ENCODE data around the gene HS3ST6. TPM values are rescaled to one million over a fixed set of nuclear protein-coding genes. Genes with fewer than 3 reads are reported as not detected.

HS3ST6 gene
- total and polyA plus RNA-seq, 12 donors = 0.03 TPM; not detected in 11

DNA sequence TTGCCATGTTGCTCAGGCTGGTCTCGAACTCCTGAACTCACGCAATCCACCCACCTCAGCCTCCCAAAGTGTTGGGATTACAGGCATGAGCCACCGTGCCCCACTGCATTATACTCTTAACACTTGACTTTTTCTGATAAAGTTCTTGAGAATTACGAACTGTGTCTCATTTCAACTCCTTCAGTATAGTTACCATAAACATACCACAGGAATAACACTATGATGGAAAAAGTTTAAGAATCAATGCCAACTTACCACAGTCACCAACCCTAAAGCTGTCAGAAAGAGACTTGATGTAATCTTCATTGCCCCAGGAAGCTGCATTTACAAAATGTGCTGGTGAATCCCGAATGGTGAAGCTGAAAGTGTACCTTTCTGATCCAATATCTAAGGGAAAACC, 56.5 kb downstream of the HS3ST6 start:
- Histone ChIP-seq H3K4me1 (peaks cover 0 to 3% (median 0%) of the 10 kb centered on the region in 9 donors), H3K36me3 (no peaks in the 10 kb centered on the region), H3K4me3 (no peak overlapping the region), H3K27ac (no peak overlapping the region), H3K27me3 (peaks cover 0 to 94% (median 50%) of the 10 kb centered on the region in 7 donors), H3K9me3 (no peaks in the 10 kb centered on the region)
- DNase-seq (no peak), ATAC-seq (no peak)
- TF ChIP-seq, protein P1, sequence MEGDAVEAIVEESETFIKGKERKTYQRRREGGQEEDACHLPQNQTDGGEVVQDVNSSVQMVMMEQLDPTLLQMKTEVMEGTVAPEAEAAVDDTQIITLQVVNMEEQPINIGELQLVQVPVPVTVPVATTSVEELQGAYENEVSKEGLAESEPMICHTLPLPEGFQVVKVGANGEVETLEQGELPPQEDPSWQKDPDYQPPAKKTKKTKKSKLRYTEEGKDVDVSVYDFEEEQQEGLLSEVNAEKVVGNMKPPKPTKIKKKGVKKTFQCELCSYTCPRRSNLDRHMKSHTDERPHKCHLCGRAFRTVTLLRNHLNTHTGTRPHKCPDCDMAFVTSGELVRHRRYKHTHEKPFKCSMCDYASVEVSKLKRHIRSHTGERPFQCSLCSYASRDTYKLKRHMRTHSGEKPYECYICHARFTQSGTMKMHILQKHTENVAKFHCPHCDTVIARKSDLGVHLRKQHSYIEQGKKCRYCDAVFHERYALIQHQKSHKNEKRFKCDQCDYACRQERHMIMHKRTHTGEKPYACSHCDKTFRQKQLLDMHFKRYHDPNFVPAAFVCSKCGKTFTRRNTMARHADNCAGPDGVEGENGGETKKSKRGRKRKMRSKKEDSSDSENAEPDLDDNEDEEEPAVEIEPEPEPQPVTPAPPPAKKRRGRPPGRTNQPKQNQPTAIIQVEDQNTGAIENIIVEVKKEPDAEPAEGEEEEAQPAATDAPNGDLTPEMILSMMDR (IDR thresholded peaks at IDR 0.05) = no peak
- intact Hi-C loops (cut with DNase I) = loop anchor here in 7 of 10 donors (2.0 to 5.0 kb wide), 2 partner anchors 66 to 67 kb away; no protein-coding TSS in a partner anchor
- 74 to 76% methylated on average over 5 of the region's 5 CpGs for WGBS, 2 donors

Other genes with a start within 250 kb of the HS3ST6 start
- gene JPT2, start 240.1 kb downstream of the HS3ST6 start, total RNA-seq = 10 to 100 TPM; 20.2 to 57.5 (median 32.2) TPM
- gene JPT2, start 240.1 kb downstream of the HS3ST6 start, polyA plus RNA-seq = 10 to 100 TPM; 10.0 to 38.1 TPM
- gene MAPK8IP3, start 212.2 kb downstream of the HS3ST6 start, total RNA-seq = 10 to 100 TPM; 61.3 to 96.0 (median 71.7) TPM
- 100 to 1,000 TPM in 1 of 2 donors, 10 to 100 TPM in 1; 31.2 to 126 TPM for gene MAPK8IP3, start 212.2 kb downstream of the HS3ST6 start, polyA plus RNA-seq
- 10 to 100 TPM; 21.8 to 41.1 (median 30.3) TPM for gene NME3, start 146.9 kb downstream of the HS3ST6 start, total RNA-seq
- 100 to 1,000 TPM in 1 of 2 donors, 10 to 100 TPM in 1; 47.7 to 176 TPM for gene NME3, start 146.9 kb downstream of the HS3ST6 start, polyA plus RNA-seq
- gene EME2, start 145.6 kb downstream of the HS3ST6 start, total RNA-seq = 10 to 100 TPM in 1 of 10 donors, 1 to 10 TPM in 9; 4.9 to 13.8 (median 7.3) TPM
- gene EME2, start 145.6 kb downstream of the HS3ST6 start, polyA plus RNA-seq = 10 to 100 TPM in 1 of 2 donors, 1 to 10 TPM in 1; 3.0 to 17.9 TPM
- 10 to 100 TPM; 57.8 to 94.9 (median 76.2) TPM for gene MRPS34, start 145.3 kb downstream of the HS3ST6 start, total RNA-seq
- 100 to 1,000 TPM in 1 of 2 donors, 10 to 100 TPM in 1; 84.7 to 141 TPM for gene MRPS34, start 145.3 kb downstream of the HS3ST6 start, polyA plus RNA-seq
- gene SPSB3, start 135.8 kb downstream of the HS3ST6 start, total RNA-seq = 10 to 100 TPM; 25.1 to 52.4 (median 27.1) TPM
- gene SPSB3, start 135.8 kb downstream of the HS3ST6 start, polyA plus RNA-seq = 10 to 100 TPM; 52.0 to 97.7 TPM
- gene NUBP2, start 135.5 kb downstream of the HS3ST6 start, total RNA-seq = 10 to 100 TPM; 24.1 to 35.3 (median 28.7) TPM
- 10 to 100 TPM; 40.5 to 74.1 TPM for gene NUBP2, start 135.5 kb downstream of the HS3ST6 start, polyA plus RNA-seq
- under 1 TPM in 4 of 10 donors, not detected in 6; 0.11 to 0.37 (median 0.13) TPM for gene IGFALS, start 124.7 kb downstream of the HS3ST6 start, total RNA-seq
- gene IGFALS, start 124.7 kb downstream of the HS3ST6 start, polyA plus RNA-seq = under 1 TPM; 0.04 to 0.59 TPM
- gene HAGH, start 91.6 kb downstream of the HS3ST6 start, total RNA-seq = 100 to 1,000 TPM; 115 to 179 (median 161) TPM
- 100 to 1,000 TPM; 146 to 172 TPM for gene HAGH, start 91.6 kb downstream of the HS3ST6 start, polyA plus RNA-seq
- gene FAHD1, start 91.2 kb downstream of the HS3ST6 start, total RNA-seq = 10 to 100 TPM; 16.2 to 47.6 (median 28.6) TPM
- 10 to 100 TPM; 31.8 to 32.3 TPM for gene FAHD1, start 91.2 kb downstream of the HS3ST6 start, polyA plus RNA-seq
- gene MEIOB, start 46.3 kb downstream of the HS3ST6 start, total RNA-seq = not detected
- gene MEIOB, start 46.3 kb downstream of the HS3ST6 start, polyA plus RNA-seq = not detected
- gene MSRB1, start 24.8 kb upstream of the HS3ST6 start, total RNA-seq = 10 to 100 TPM; 24.6 to 53.7 (median 34.3) TPM
- gene MSRB1, start 24.8 kb upstream of the HS3ST6 start, polyA plus RNA-seq = 10 to 100 TPM; 41.4 to 82.2 TPM
- 100 to 1,000 TPM; 173 to 282 (median 254) TPM for gene RPL3L, start 36.3 kb upstream of the HS3ST6 start, total RNA-seq
- 100 to 1,000 TPM; 124 to 164 TPM for gene RPL3L, start 36.3 kb upstream of the HS3ST6 start, polyA plus RNA-seq
- gene NDUFB10, start 41.1 kb upstream of the HS3ST6 start, total RNA-seq = 100 to 1,000 TPM; 375 to 755 (median 559) TPM
- 1,000 to 10,000 TPM in 1 of 2 donors, 100 to 1,000 TPM in 1; 824 to 1,046 TPM for gene NDUFB10, start 41.1 kb upstream of the HS3ST6 start, polyA plus RNA-seq
- 1,000 to 10,000 TPM in 3 of 10 donors, 100 to 1,000 TPM in 7; 691 to 1,555 (median 813) TPM for gene RPS2, start 46.4 kb upstream of the HS3ST6 start, total RNA-seq
- gene RPS2, start 46.4 kb upstream of the HS3ST6 start, polyA plus RNA-seq = 1,000 to 10,000 TPM; 1,955 to 3,593 TPM
- gene RNF151, start 48.4 kb upstream of the HS3ST6 start, total RNA-seq = not detected
- gene RNF151, start 48.4 kb upstream of the HS3ST6 start, polyA plus RNA-seq = not detected
- 10 to 100 TPM; 18.5 to 26.7 (median 21.9) TPM for gene TBL3, start 53.6 kb upstream of the HS3ST6 start, total RNA-seq
- 10 to 100 TPM; 57.4 to 71.1 TPM for gene TBL3, start 53.6 kb upstream of the HS3ST6 start, polyA plus RNA-seq
- not detected for gene NOXO1, start 63.1 kb upstream of the HS3ST6 start, total RNA-seq
- under 1 TPM; 0.09 to 0.29 TPM for gene NOXO1, start 63.1 kb upstream of the HS3ST6 start, polyA plus RNA-seq
- gene GFER, start 65.8 kb upstream of the HS3ST6 start, total RNA-seq = 10 to 100 TPM; 14.7 to 30.2 (median 24.5) TPM
- gene GFER, start 65.8 kb upstream of the HS3ST6 start, polyA plus RNA-seq = 10 to 100 TPM; 37.5 to 65.6 TPM
- under 1 TPM in 8 of 10 donors, not detected in 2; 0.15 to 0.62 (median 0.28) TPM for gene SYNGR3, start 71.6 kb upstream of the HS3ST6 start, total RNA-seq
- 1 to 10 TPM in 1 of 2 donors, under 1 TPM in 1; 0.51 to 2.5 TPM for gene SYNGR3, start 71.6 kb upstream of the HS3ST6 start, polyA plus RNA-seq
- 10 to 100 TPM in 9 of 10 donors, 1 to 10 TPM in 1; 9.5 to 24.7 (median 14.2) TPM for gene ZNF598, start 91.4 kb upstream of the HS3ST6 start, total RNA-seq
- gene ZNF598, start 91.4 kb upstream of the HS3ST6 start, polyA plus RNA-seq = 10 to 100 TPM; 12.6 to 25.3 TPM
- gene NPW, start 101.4 kb upstream of the HS3ST6 start, total RNA-seq = under 1 TPM in 1 of 10 donors, not detected in 9; 0.39 TPM
- gene NPW, start 101.4 kb upstream of the HS3ST6 start, polyA plus RNA-seq = under 1 TPM in 1 of 2 donors, not detected in 1; 0.54 TPM
- 100 to 1,000 TPM in 9 of 10 donors, 10 to 100 TPM in 1; 94.3 to 429 (median 146) TPM for gene NHERF2, start 108.5 kb upstream of the HS3ST6 start, total RNA-seq
- 100 to 1,000 TPM; 314 to 640 TPM for gene NHERF2, start 108.5 kb upstream of the HS3ST6 start, polyA plus RNA-seq
- gene NTHL1, start 129.4 kb upstream of the HS3ST6 start, total RNA-seq = 10 to 100 TPM in 8 of 10 donors, 1 to 10 TPM in 2; 9.8 to 24.9 (median 12.3) TPM
- gene NTHL1, start 129.4 kb upstream of the HS3ST6 start, polyA plus RNA-seq = 10 to 100 TPM; 16.1 to 51.9 TPM
- 10 to 100 TPM; 54.7 to 87.0 (median 71.5) TPM for gene TSC2, start 129.6 kb upstream of the HS3ST6 start, total RNA-seq
- gene TSC2, start 129.6 kb upstream of the HS3ST6 start, polyA plus RNA-seq = 10 to 100 TPM; 28.8 to 83.3 TPM
- 100 to 1,000 TPM in 6 of 10 donors, 10 to 100 TPM in 4; 79.3 to 122 (median 104) TPM for gene PKD1, start 217.5 kb upstream of the HS3ST6 start, total RNA-seq
- gene PKD1, start 217.5 kb upstream of the HS3ST6 start, polyA plus RNA-seq = 100 to 1,000 TPM in 1 of 2 donors, 10 to 100 TPM in 1; 76.7 to 114 TPM
- gene RAB26, start 230.2 kb upstream of the HS3ST6 start, total RNA-seq = 1 to 10 TPM in 8 of 10 donors, under 1 TPM in 2; 0.74 to 4.3 (median 1.6) TPM
- 1 to 10 TPM in 1 of 2 donors, under 1 TPM in 1; 0.26 to 6.4 TPM for gene RAB26, start 230.2 kb upstream of the HS3ST6 start, polyA plus RNA-seq
- gene TRAF7, start 237.4 kb upstream of the HS3ST6 start, total RNA-seq = 10 to 100 TPM; 16.9 to 44.9 (median 23.8) TPM
- 10 to 100 TPM; 14.6 to 28.2 TPM for gene TRAF7, start 237.4 kb upstream of the HS3ST6 start, polyA plus RNA-seq

Measured in heart right ventricle (tissue), 16 donors.